GM23338 (cell line): ENCODE results near the gene UBXN2A. TPM values are rescaled to one million over a fixed set of nuclear protein-coding genes. Genes with fewer than 3 reads are reported as not detected.
A peak's percentile ranks its signal among the peaks of the same experiment; 100 is the strongest.

ENCODE experiments used
- ATAC-seq: fragments of 200-7000 bp; cut with Tn5 transposase; 3 replicates; pipeline ENCODE4 v1.9.1; 2020
- DNase-seq: peaks from one replicate; pipeline ENCODE4 v3.0.0-alpha.2; 2015; ENCODE audit warnings: low spot score
- H2AFZ ChIP-seq: fragments of 200-600 bp; sonication (generic); 2 replicates; pipeline ENCODE4 v1.8.0; 2016; ENCODE audit warnings: antibody characterized with exemption, mild to moderate bottlenecking, moderate library complexity
- H3F3A ChIP-seq: fragments of 200-600 bp; sonication (generic); replicated peaks from 2 replicates; pipeline ENCODE4 v1.8.0; 2017; ENCODE audit warnings: antibody characterized with exemption, mixed run types, low read depth
- H3K27ac ChIP-seq: fragments of 200-600 bp; sonication (generic); 2 replicates; pipeline ENCODE4 v1.6.1; 2016; ENCODE audit warnings: low read depth
- H3K27me3 ChIP-seq: fragments of 200-600 bp; sonication (generic); 2 replicates; pipeline ENCODE4 v1.8.0; 2016; ENCODE audit warnings: mild to moderate bottlenecking, mixed run types, moderate library complexity; ENCODE audit not compliant: insufficient read depth
- H3K36me3 ChIP-seq: fragments of 200-600 bp; sonication (generic); 2 replicates; pipeline ENCODE4 v1.8.0; 2016; ENCODE audit warnings: mild to moderate bottlenecking; ENCODE audit not compliant: insufficient read depth
- H3K4me1 ChIP-seq: fragments of 200-600 bp; sonication (generic); 2 replicates; pipeline ENCODE4 v1.8.0; 2016; ENCODE audit warnings: mild to moderate bottlenecking, moderate library complexity; ENCODE audit not compliant: insufficient read depth
- H3K4me2 ChIP-seq: fragments of 200-600 bp; sonication (generic); 2 replicates; pipeline ENCODE4 v1.7.1; 2017; ENCODE audit warnings: mixed run types
- H3K4me3 ChIP-seq: fragments of 200-600 bp; sonication (generic); 2 replicates; pipeline ENCODE4 v1.6.1; 2016; ENCODE audit warnings: mixed run types
- H3K79me2 ChIP-seq: fragments of 200-600 bp; sonication (generic); replicated peaks from 2 replicates; pipeline ENCODE4 v1.8.0; 2017; ENCODE audit warnings: mild to moderate bottlenecking; ENCODE audit not compliant: insufficient read depth
- H3K9me2 ChIP-seq: fragments of 200-600 bp; sonication (generic); 2 replicates; pipeline ENCODE4 v1.8.0; 2017; ENCODE audit not compliant: insufficient read depth
- H4K20me1 ChIP-seq: fragments of 200-600 bp; sonication (generic); replicated peaks from 2 replicates; pipeline ENCODE4 v1.8.0; 2017; ENCODE audit warnings: mild to moderate bottlenecking; ENCODE audit not compliant: insufficient read depth
- H3K27ac Mint-ChIP-seq: 2 replicates; pipeline ENCODE4 v1.8.0; 2020; ENCODE audit warnings: inconsistent platforms, mild to moderate bottlenecking, moderate library complexity, mixed read lengths
- H3K27me3 Mint-ChIP-seq: 3 replicates; pipeline ENCODE4 v1.8.0; 2022; ENCODE audit warnings: low read depth, mild to moderate bottlenecking, moderate library complexity, mixed read lengths, inconsistent platforms; ENCODE audit not compliant: insufficient read depth, poor library complexity
- H3K36me3 Mint-ChIP-seq: 3 replicates; pipeline ENCODE4 v1.8.0; 2021; ENCODE audit warnings: low read depth, mild to moderate bottlenecking, inconsistent platforms, moderate library complexity, mixed read lengths
- H3K4me1 Mint-ChIP-seq: 3 replicates; pipeline ENCODE4 v1.8.0; 2020; ENCODE audit warnings: mild to moderate bottlenecking, inconsistent platforms, mixed read lengths
- H3K4me3 Mint-ChIP-seq: 3 replicates; pipeline ENCODE4 v1.8.0; 2021; ENCODE audit warnings: moderate library complexity, mild to moderate bottlenecking, inconsistent platforms, mixed read lengths
- H3K9me3 Mint-ChIP-seq: 3 replicates; pipeline ENCODE4 v1.8.0; 2020; ENCODE audit warnings: moderate library complexity, mild to moderate bottlenecking, inconsistent platforms, mixed read lengths
- EZH2 ChIP-seq: fragments of 200-600 bp; sonication (generic); IDR thresholded peaks from one replicate; pipeline ENCODE4 v1.8.0; 2017; ENCODE audit warnings: antibody characterized with exemption, mild to moderate bottlenecking, low read depth; ENCODE audit not compliant: unreplicated experiment
- POLR2AphosphoS5 ChIP-seq: IDR thresholded peaks from 2 replicates; pipeline ENCODE4 v1.6.1; 2016; ENCODE audit warnings: antibody characterized with exemption, low read depth
- REST ChIP-seq: IDR thresholded peaks from one replicate; pipeline ENCODE4 v1.6.1; 2018; ENCODE audit warnings: antibody characterized with exemption; ENCODE audit not compliant: unreplicated experiment
- ZNF462 ChIP-seq: fragments of 250-450 bp; sonication (Bioruptor Pico); IDR thresholded peaks from 2 replicates; pipeline ENCODE4 v1.5.0; 2020; ENCODE audit warnings: mild to moderate bottlenecking, moderate library complexity
- polyA plus RNA-seq: library from polyadenylated mRNA; unstranded; fragments of >200 nt; fragmentation: Nextera tagmentation; extraction: Ambion mirVana; gene quantifications from 2 replicates; pipeline ENCODE4 v1.2.1, GENCODE V29; 2016
- total RNA-seq: library from RNA; depleted of rRNA; stranded (reverse); fragments of >200 nt; shearing (Covaris generic); gene quantifications from 2 replicates; pipeline ENCODE4 v1.2.3, GENCODE V29; 2014

Gene UBXN2A
- total and polyA plus RNA-seq, 2 experiments from 2014 or later, result 11.5 to 12.1 TPM

- TF ChIP-seq ZNF462, result no peak
- no peak for TF ChIP-seq EZH2
These were observed 108.7 kb downstream of the UBXN2A start (continued) for GRCh38 chr2:24048769-24049484.

- H3K9me2 ChIP-seq, result no peaks in the 10 kb centered on the region
- no peaks in the 10 kb centered on the region for H3K36me3 ChIP-seq
- no peaks in the 10 kb centered on the region for H3K27me3 ChIP-seq
- Mint-ChIP-seq H3K36me3 (no peaks in the 10 kb centered on the region; the same call in 2 of the 3 replicates), H3K27ac (no peak within 1 kb of the TSS), H3K9me3 (no peaks in the 10 kb centered on the region), H3K27me3 (peaks cover 10% of the 10 kb centered on the region), H3K4me3 (no peak within 1 kb of the TSS; the same call in 2 of the 3 replicates), H3K4me1 (peaks cover 22% of the 10 kb centered on the region)
- peaks cover 40% of the 10 kb centered on the region for H3K79me2 ChIP-seq
- no peak for TF ChIP-seq REST
- TF ChIP-seq POLR2AphosphoS5, result peak; percentile 96
- peaks cover 30% of the 10 kb centered on the region for H3K4me1 ChIP-seq
- no peaks in the 10 kb centered on the region; the same call in 1 of the 2 replicates for H4K20me1 ChIP-seq
- H3F3A ChIP-seq, result peaks cover 20% of the 10 kb centered on the region; the same call in 1 of the 2 replicates
- ATAC-seq, result peak; percentile 61
- peak within 1 kb of the TSS; percentile 93 for H2AFZ ChIP-seq
- H3K4me2 ChIP-seq, result peak within 1 kb of the TSS; percentile 95
- peak within 1 kb of the TSS; percentile 82 for H3K4me3 ChIP-seq
- peak within 1 kb of the TSS; percentile 74 for H3K27ac ChIP-seq
- DNase-seq, result peak; percentile 91
These were observed 109.3 kb downstream of the UBXN2A start, which contains the start of gene FKBP1B for GRCh38 chr2:24049485-24050021. Gene FKBP1B (plus strand): TSS chr2:24049741. CDS start chr2:24049850, 109 bp downstream.
